HUES48 (cell line): ENCODE measurements around the gene YES1.
"Not testable (repeated sequence)": the region's sequence is repeated elsewhere in the genome, so short reads cannot be mapped to it uniquely, and the experiment has no call there.

ENCODE experiments used
- H3K27ac ChIP-seq: one replicate; pipeline ENCODE4 v1.7.0; 2013; ENCODE audit warnings: low read depth, low read length, inconsistent platforms
- H3K27me3 ChIP-seq: 2 replicates; pipeline ENCODE4 v1.6.1; 2013; ENCODE audit warnings: mild to moderate bottlenecking, low read length; ENCODE audit not compliant: control insufficient read depth, insufficient read depth
- H3K36me3 ChIP-seq: 2 replicates; pipeline ENCODE4 v1.6.1; 2013; ENCODE audit warnings: low read length; ENCODE audit not compliant: control insufficient read depth, insufficient read depth
- H3K4me1 ChIP-seq: 2 replicates; pipeline ENCODE4 v1.6.1; 2013; ENCODE audit warnings: mild to moderate bottlenecking, low read length; ENCODE audit not compliant: control insufficient read depth, insufficient read depth
- H3K4me3 ChIP-seq: 2 replicates; pipeline ENCODE4 v1.5.1; 2013; ENCODE audit warnings: mild to moderate bottlenecking, low read depth, low read length
- H3K9ac ChIP-seq: 2 replicates; pipeline ENCODE4 v1.6.1; 2013; ENCODE audit warnings: mild to moderate bottlenecking, low read depth, low read length, moderate library complexity
- H3K9me3 ChIP-seq: 2 replicates; pipeline ENCODE4 v1.6.1; 2013; ENCODE audit warnings: low read length; ENCODE audit not compliant: control insufficient read depth, insufficient read depth

YES1 gene

GRCh38 chr18:755506-755905 is 56.5 kb downstream of the YES1 start:
- Histone ChIP-seq H3K27me3 (no peaks in the 10 kb centered on the region), H3K36me3 (peaks cover 39% of the 10 kb centered on the region), H3K9ac (no peak overlapping the region), H3K27ac (no peak overlapping the region), H3K4me1 (no peaks in the 10 kb centered on the region), H3K4me3 (no peak overlapping the region), H3K9me3 (no peaks in the 10 kb centered on the region)

DNA sequence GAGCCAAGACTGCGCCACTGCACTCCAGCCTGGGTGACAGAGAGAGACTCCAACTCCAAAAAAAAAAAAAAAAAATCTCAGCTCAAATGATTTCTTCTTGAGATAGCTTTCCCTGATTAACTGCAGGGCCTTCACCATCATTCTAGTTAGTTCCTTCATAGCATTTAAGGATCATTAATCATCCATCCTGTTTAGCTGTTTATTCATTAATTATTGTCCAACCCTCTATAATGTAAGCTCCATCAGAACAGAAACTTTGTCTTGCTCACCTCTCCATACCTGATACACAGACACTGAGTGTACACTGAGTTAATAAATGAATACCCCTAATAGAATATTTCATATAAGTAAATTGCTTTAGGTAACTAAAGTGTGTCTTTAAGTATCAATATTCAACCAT is 57.4 kb downstream of the YES1 start:
- H3K27me3 ChIP-seq: no peaks in the 10 kb centered on the region
- H3K4me3 ChIP-seq: no peak overlapping the region
- no peak overlapping the region for H3K9ac ChIP-seq
- H3K27ac ChIP-seq: no peak overlapping the region
- peaks cover 44% of the 10 kb centered on the region for H3K36me3 ChIP-seq
- H3K9me3 ChIP-seq: no peaks in the 10 kb centered on the region
- H3K4me1 ChIP-seq: no peaks in the 10 kb centered on the region

GRCh38 chr18:750456-750855 is 61.6 kb downstream of the YES1 start:
- H3K27ac ChIP-seq: no peak overlapping the region
- no peak overlapping the region for H3K4me3 ChIP-seq
- H3K36me3 ChIP-seq: peaks cover 63% of the 10 kb centered on the region
- no peaks in the 10 kb centered on the region for H3K27me3 ChIP-seq
- no peaks in the 10 kb centered on the region for H3K9me3 ChIP-seq
- H3K4me1 ChIP-seq: no peaks in the 10 kb centered on the region
- H3K9ac ChIP-seq: no peak overlapping the region

GRCh38 chr18:744832-745597 is 67.0 kb downstream of the YES1 start:
- Histone ChIP-seq H3K4me3 (no peak overlapping the region), H3K4me1 (no peaks in the 10 kb centered on the region), H3K27me3 (no peaks in the 10 kb centered on the region), H3K9ac (no peak overlapping the region), H3K27ac (no peak overlapping the region), H3K9me3 (no peaks in the 10 kb centered on the region), H3K36me3 (peaks cover 68% of the 10 kb centered on the region)

DNA sequence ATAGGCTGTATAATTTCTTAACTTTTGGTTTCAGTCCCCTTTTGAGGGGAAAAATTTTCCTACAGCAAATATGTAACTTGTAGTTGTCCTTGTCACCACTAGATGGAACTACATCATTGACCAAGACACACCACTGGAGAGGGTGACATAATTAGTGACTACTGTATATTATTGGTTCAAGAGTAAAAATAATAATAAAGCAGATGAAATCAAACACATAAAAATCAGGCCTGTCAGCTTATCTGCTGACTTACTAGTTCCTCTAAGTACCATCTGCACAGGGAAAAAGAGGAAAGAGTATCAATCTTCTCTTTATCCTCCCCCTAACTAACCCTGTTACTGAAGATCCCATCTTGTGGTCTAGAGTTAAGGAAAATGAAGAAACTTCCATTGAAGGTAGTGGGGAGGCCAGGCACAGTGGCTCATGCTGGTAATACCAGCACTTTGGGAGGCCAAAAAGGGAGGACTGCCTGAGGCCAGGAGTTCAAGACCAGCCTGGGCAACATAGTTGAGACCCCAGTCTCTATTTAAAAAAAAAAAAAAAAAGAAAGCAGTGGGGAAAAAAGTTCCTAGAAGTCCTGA is 70.0 kb downstream of the YES1 start:
- Histone ChIP-seq H3K27ac (no peak overlapping the region), H3K4me3 (no peak overlapping the region), H3K36me3 (peaks cover 82% of the 10 kb centered on the region), H3K4me1 (no peaks in the 10 kb centered on the region), H3K9ac (no peak overlapping the region), H3K27me3 (no peaks in the 10 kb centered on the region), H3K9me3 (no peaks in the 10 kb centered on the region)

- no peak overlapping the region for H3K27ac ChIP-seq
- no peaks in the 10 kb centered on the region for H3K9me3 ChIP-seq
- no peak overlapping the region for H3K9ac ChIP-seq
- no peak overlapping the region for H3K4me3 ChIP-seq
- H3K36me3 ChIP-seq: peaks cover 41% of the 10 kb centered on the region
- H3K4me1 ChIP-seq: peaks cover 6% of the 10 kb centered on the region; the same call in 1 of the 2 replicates
- H3K27me3 ChIP-seq: no peaks in the 10 kb centered on the region
Measured at GRCh38 chr18:732371-732770, 79.7 kb downstream of the YES1 start.

GRCh38 chr18:731185-731584 is 80.9 kb downstream of the YES1 start:
- Histone ChIP-seq H3K27ac (no peak overlapping the region), H3K9ac (no peak overlapping the region), H3K4me1 (peaks cover 6% of the 10 kb centered on the region; the same call in 1 of the 2 replicates), H3K4me3 (no peak overlapping the region), H3K9me3 (no peaks in the 10 kb centered on the region), H3K27me3 (no peaks in the 10 kb centered on the region), H3K36me3 (peaks cover 31% of the 10 kb centered on the region)

DNA sequence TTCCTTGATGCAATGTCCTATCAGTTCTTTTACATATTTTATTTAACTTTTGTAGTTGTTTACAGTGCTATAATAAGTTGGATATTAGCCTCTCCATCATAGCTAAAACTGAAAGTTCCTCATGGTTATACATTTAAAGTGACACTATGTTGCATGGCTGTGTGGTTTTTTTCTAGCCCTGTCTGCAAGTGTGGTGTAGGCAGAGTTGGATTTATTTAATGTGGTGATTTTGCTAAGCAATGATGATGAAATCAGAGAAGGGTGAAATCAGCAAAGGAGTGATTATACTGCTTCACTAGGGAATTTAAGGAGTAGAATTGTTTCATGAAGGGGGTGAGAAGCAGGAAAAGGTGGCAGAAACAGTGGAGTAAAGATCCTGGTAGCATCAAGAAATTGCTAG is 81.3 kb downstream of the YES1 start:
- Histone ChIP-seq H3K4me3 (no peak overlapping the region), H3K27ac (no peak overlapping the region), H3K9ac (no peak overlapping the region), H3K36me3 (peaks cover 26% of the 10 kb centered on the region), H3K9me3 (no peaks in the 10 kb centered on the region), H3K27me3 (no peaks in the 10 kb centered on the region), H3K4me1 (peaks cover 6% of the 10 kb centered on the region; the same call in 1 of the 2 replicates)

DNA sequence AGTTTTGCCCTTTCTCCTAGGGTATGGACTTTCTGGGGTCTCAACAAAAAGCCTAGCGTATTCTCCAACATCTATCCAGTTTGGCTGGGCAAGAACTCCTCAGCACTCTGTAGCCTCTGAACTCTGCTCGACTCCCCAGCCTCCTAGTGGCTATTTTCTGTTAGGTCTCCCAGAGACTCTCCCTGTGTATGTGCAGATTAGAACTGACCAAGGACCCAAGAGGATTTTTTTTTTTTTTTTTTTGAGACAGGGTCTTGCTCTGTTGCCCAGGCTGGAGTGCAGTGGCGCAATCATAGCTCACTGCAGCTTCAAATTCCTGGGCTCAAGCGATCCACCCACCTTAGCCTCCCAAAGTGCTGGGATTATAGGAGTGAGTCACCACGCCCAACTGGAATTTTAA is 81.9 kb downstream of the YES1 start:
- H3K4me3 ChIP-seq, H3K9ac ChIP-seq, H3K9me3 ChIP-seq, H3K4me1 ChIP-seq, H3K27ac ChIP-seq, H3K27me3 ChIP-seq: not testable (repeated sequence)
- peaks cover 20% of the 10 kb centered on the region for H3K36me3 ChIP-seq

- H3K36me3 ChIP-seq: peaks cover 18% of the 10 kb centered on the region
- no peak overlapping the region for H3K27ac ChIP-seq
- H3K27me3 ChIP-seq: no peaks in the 10 kb centered on the region
- no peaks in the 10 kb centered on the region for H3K4me1 ChIP-seq
- H3K4me3 ChIP-seq: no peak overlapping the region
- H3K9me3 ChIP-seq: no peaks in the 10 kb centered on the region
- no peak overlapping the region for H3K9ac ChIP-seq
Measured at GRCh38 chr18:725646-726045, 86.4 kb downstream of the YES1 start.

DNA sequence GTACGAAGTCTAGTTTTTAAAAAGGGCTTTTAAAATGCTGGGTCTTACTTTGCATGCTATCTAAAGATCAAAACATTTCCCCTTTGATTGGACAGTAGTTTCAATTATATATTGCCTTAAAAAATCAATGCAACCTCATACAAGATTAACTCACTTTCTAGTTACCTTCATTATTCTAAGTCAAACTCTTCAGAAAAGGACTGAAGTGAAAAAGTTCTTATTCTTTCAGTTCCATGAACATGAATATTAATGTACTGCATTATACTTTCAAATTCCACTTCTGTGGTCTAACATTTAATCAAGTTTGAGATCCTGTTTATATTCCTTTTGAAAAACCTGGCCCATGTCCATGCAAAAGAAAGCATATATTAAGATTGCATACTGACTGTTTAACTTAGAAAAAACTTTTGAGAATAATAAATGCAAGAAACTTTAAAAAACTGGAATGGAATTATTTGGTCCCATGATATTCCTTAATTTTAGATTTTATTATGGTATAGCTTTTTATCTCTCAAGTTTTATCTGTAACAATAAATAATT is 88.4 kb downstream of the YES1 start:
- Histone ChIP-seq H3K9ac (no peak overlapping the region), H3K36me3 (peaks cover 18% of the 10 kb centered on the region)

More for the DNA sequence above, 88.4 kb downstream of the YES1 start:
- Histone ChIP-seq H3K4me1 (no peaks in the 10 kb centered on the region), H3K4me3 (no peak overlapping the region), H3K27me3 (no peaks in the 10 kb centered on the region), H3K9me3 (no peaks in the 10 kb centered on the region), H3K27ac (no peak overlapping the region)
